ENCODE measurements around the gene RIBC2. TPM values are rescaled to one million over a fixed set of nuclear protein-coding genes. Genes with fewer than 3 reads are reported as not detected.

The RIBC2 gene
- total and polyA plus RNA-seq, 2 of the 4 experiments (the other 2 are of a cell fraction), result 0.29 to 0.36 TPM

GRCh38 chr22:45473626-45474237 lies 60.2 kb downstream of the RIBC2 start:
- Histone ChIP-seq H3K4ac (ENCODE audit: low read depth, low read length) (peak overlapping the region; percentile 47; the same call in 1 of the 2 replicates), H3K27me3 (ENCODE audit: control insufficient read depth, insufficient read depth, low read length) (no peaks in the 10 kb centered on the region), H4K8ac (ENCODE audit: low read depth in 2 of 2, low read length in 2 of 2) (no peak overlapping the region; a peak in 1 of 4 replicates), H3K23ac (ENCODE audit: low read depth, low read length) (no peak overlapping the region), H3K9me1 (ENCODE audit: insufficient read depth, low read length) (peaks cover 14% of the 10 kb centered on the region), H3K4me2 (ENCODE audit: low read depth, low read length) (no peak overlapping the region), H3K27ac (ENCODE audit: insufficient read depth, low read length) (no peak overlapping the region), H2AK9ac (replicated peaks; ENCODE audit: low read depth, low read length, poor library complexity) (peak overlapping the region; percentile 67), H4K20me1 (ENCODE audit: insufficient read depth, low read length) (no peaks in the 10 kb centered on the region), H3K14ac (replicated peaks; ENCODE audit: low read depth, low read length) (peak overlapping the region; percentile 60), H2BK120ac (ENCODE audit: low read depth, low read length) (peak overlapping the region; percentile 47; the same call in 1 of the 2 replicates), H2AFZ (replicated peaks; ENCODE audit: low read length, poor library complexity) (no peak overlapping the region), H3K36me3 (ENCODE audit: control insufficient read depth, insufficient read depth, low read length) (no peaks in the 10 kb centered on the region), H3K9ac (ENCODE audit: low read depth, low read length) (no peak overlapping the region), H2BK15ac (ENCODE audit: low read depth, low read length) (peak overlapping the region; percentile 44; the same call in 1 of the 3 replicates), H2AK5ac (ENCODE audit: low read depth, low read length) (no peak overlapping the region; the same call in 1 of the 2 replicates), H3K9me3 (ENCODE audit: control insufficient read depth, insufficient read depth, low read length) (no peaks in the 10 kb centered on the region), H3K79me1 (ENCODE audit: low read depth in 1 of 2, low read length in 2 of 2) (no peaks in the 10 kb centered on the region), H3K4me1 (ENCODE audit: control insufficient read depth, insufficient read depth, low read length) (peaks cover 36% of the 10 kb centered on the region), H4K91ac (ENCODE audit: insufficient read depth, low read depth, low read length) (peak overlapping the region; percentile 21; the same call in 1 of the 2 replicates), H2BK20ac (ENCODE audit: low read depth, low read length) (peak overlapping the region; percentile 41; the same call in 1 of the 2 replicates), H3K4me3 (ENCODE audit: insufficient read depth, low read depth, low read length) (no peak overlapping the region), H4K5ac (ENCODE audit: low read depth, low read length) (no peak overlapping the region), H3K18ac (ENCODE audit: low read depth, low read length) (no peak overlapping the region), H2BK5ac (ENCODE audit: low read depth, low read length, poor library complexity, severe bottlenecking) (no peak overlapping the region), H3K56ac (ENCODE audit: extremely low read depth, insufficient read depth, low read length) (no peak overlapping the region)
- in situ Hi-C loops (cut with MboI; ENCODE audit: low sequenced_read_pairs) (no loop called here), intact Hi-C loops (cut with micrococcal nuclease) (no loop called here), dilution Hi-C loops (cut with HindIII; ENCODE audit: low sequenced_read_pairs, unreplicated experiment) (no loop called here)
- no peak for TF ChIP-seq CHD1 (IDR thresholded peaks at IDR 0.05; ENCODE audit: low read depth, low read length)
- no peak for TF ChIP-seq MAFK (IDR thresholded peaks at IDR 0.05; ENCODE audit: low read depth, low read length)
- no peak for TF ChIP-seq RAD21 (IDR thresholded peaks at IDR 0.05; ENCODE audit: low read length)
- TF ChIP-seq RCOR1 (IDR thresholded peaks at IDR 0.05; ENCODE audit: insufficient replicate concordance, low read length), result no peak
- no peak for TF ChIP-seq SMC3 (IDR thresholded peaks at IDR 0.05; ENCODE audit: low read depth, low read length)
- TF ChIP-seq CEBPB (IDR thresholded peaks at IDR 0.05; ENCODE audit: low read depth, low read length), result no peak
- no peak for TF ChIP-seq BHLHE40 (IDR thresholded peaks at IDR 0.05; ENCODE audit: low read depth, low read length)
- TF ChIP-seq MAZ (IDR thresholded peaks at IDR 0.05; ENCODE audit: borderline replicate concordance, low read depth, low read length), result no peak
- TF ChIP-seq POLR2A (IDR thresholded peaks at IDR 0.05; ENCODE audit: low read depth, low read length), result no peak
- TF ChIP-seq, protein P1, sequence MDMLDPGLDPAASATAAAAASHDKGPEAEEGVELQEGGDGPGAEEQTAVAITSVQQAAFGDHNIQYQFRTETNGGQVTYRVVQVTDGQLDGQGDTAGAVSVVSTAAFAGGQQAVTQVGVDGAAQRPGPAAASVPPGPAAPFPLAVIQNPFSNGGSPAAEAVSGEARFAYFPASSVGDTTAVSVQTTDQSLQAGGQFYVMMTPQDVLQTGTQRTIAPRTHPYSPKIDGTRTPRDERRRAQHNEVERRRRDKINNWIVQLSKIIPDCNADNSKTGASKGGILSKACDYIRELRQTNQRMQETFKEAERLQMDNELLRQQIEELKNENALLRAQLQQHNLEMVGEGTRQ (IDR thresholded peaks at IDR 0.05; ENCODE audit: low read depth, low read length), result no peak
- no peak for TF ChIP-seq ELK1 (IDR thresholded peaks at IDR 0.05; ENCODE audit: borderline replicate concordance, low read depth, low read length)
- TF ChIP-seq CTCF (conservative IDR thresholded peaks at IDR 0.05; ENCODE audit: low read depth, low read length), result no peak
- TF ChIP-seq RFX5 (IDR thresholded peaks at IDR 0.05; ENCODE audit: low read depth, low read length), result no peak
- TF ChIP-seq NFE2L2 (IDR thresholded peaks at IDR 0.05; ENCODE audit: low read depth, low read length), result no peak
- no peak for TF ChIP-seq FOS (IDR thresholded peaks at IDR 0.05; ENCODE audit: low read depth, low read length)
- ChIA-PET CTCF (interaction anchor here (0.6 to 1.3 kb wide), 4 partner anchors 29 to 392 kb away, joined by 3 to 4 read pairs (median 3); partner anchors contain the start of gene FBLN1), POLR2A (ENCODE audit: unreplicated experiment) (no interaction called here)
- no peak for DNase-seq
- no TSS peak for BruUV-seq (replicated peaks)
- 57% methylated on average over 1 of the region's 6 CpGs; no CpG with 5 or more reads in 1 of the 2 experiments for WGBS, 2 experiments (ENCODE audit: extremely low coverage in 2 of 2, insufficient read length in 1 of 2)
- no peak for ATAC-seq (ENCODE audit: low read depth)

All from IMR-90 (cell line).